Measurements from ENCODE around the gene MAJIN.

DNA sequence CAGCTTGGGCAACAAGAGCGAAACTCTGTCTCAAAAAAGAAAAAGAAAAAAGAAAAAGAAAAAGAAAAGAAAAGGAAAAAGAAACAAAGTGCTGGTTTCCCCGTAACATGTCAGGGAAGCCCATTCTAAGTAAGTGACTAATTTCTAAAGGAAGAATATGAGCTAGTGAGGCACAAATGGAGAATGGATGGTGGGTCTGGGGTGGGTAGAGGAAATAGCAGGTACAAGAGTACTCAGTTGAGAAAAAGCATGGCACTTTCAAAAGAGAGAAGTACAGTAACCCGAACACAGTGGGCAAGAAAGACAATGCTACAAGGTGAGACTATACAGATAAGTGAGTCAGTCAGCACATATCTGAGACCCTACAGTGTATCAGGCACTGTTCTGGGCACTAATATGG, 4.5 kb downstream of the MAJIN start:
- TF ChIP-seq POLR2A (IDR thresholded peaks at IDR 0.05) (no peak), CTCF (IDR thresholded peaks at IDR 0.05) (no peak)

Data from heart left ventricle (tissue), 13 donors.